H1 (cell line): ENCODE measurements around the gene EFCAB6. TPM values are rescaled to one million over a fixed set of nuclear protein-coding genes. Genes with fewer than 3 reads are reported as not detected.

ENCODE experiments used
- CEBPB ChIP-seq: IDR thresholded peaks from 2 replicates; pipeline ENCODE4 v1.6.1; 2012; ENCODE audit warnings: low read depth, low read length
- CHD2 ChIP-seq: IDR thresholded peaks from 2 replicates; pipeline ENCODE4 v1.6.1; 2012; ENCODE audit warnings: low read length, improper control_type of control experiment
- E2F6 ChIP-seq: IDR thresholded peaks from 2 replicates; pipeline ENCODE4 v1.6.1; 2012; ENCODE audit warnings: inconsistent platforms
- KDM4A ChIP-seq: IDR thresholded peaks from one replicate; pipeline ENCODE4 v1.7.1; 2012; ENCODE audit warnings: low read depth, mild to moderate bottlenecking, moderate library complexity, low read length, inconsistent platforms; ENCODE audit not compliant: severe bottlenecking
- POLR2A ChIP-seq, 2 experiments: IDR thresholded peaks; 1 replicate in 1 of 2; 2 replicates in 1 of 2; pipeline ENCODE4 v1.6.1; 2011; ENCODE audit warnings: low read depth in 2 of 2, low read length in 2 of 2, mild to moderate bottlenecking in 2 of 2; ENCODE audit errors: control extremely low read depth in 1 of 2
- RFX5 ChIP-seq: IDR thresholded peaks from 2 replicates; pipeline ENCODE4 v1.6.1; 2011; ENCODE audit warnings: low read depth, low read length, improper control_type of control experiment, borderline replicate concordance
- SIN3A ChIP-seq, 2 experiments: IDR thresholded peaks in 1 of 2; conservative IDR thresholded peaks in 1 of 2; 2 replicates each; pipeline ENCODE4 v1.6.1; 2011 to 2012; ENCODE audit warnings: low read length in 2 of 2, improper control_type of control experiment in 1 of 2, low read depth in 1 of 2, mild to moderate bottlenecking in 1 of 2
- SIRT6 ChIP-seq: IDR thresholded peaks from one replicate; pipeline ENCODE4 v1.7.1; 2012; ENCODE audit warnings: low read length, inconsistent platforms
- SP1 ChIP-seq: IDR thresholded peaks from 2 replicates; pipeline ENCODE4 v1.6.1; 2011; ENCODE audit warnings: low read depth, low read length
- TAF1 ChIP-seq: IDR thresholded peaks from 2 replicates; pipeline ENCODE4 v1.6.1; 2011; ENCODE audit warnings: mild to moderate bottlenecking, low read depth, low read length
- TCF12 ChIP-seq: IDR thresholded peaks from 2 replicates; pipeline ENCODE4 v1.6.1; 2011; ENCODE audit warnings: low read depth, mild to moderate bottlenecking, low read length
- polyA plus RNA-seq, 7 experiments: library from polyadenylated mRNA; depleted of rRNA in 3 of 7; stranded (reverse) in 5 of 7; unstranded in 2 of 7; fragments of >200 nt in 5 of 7; fragments of 200-250 nt in 2 of 7; gene quantifications; 1 replicate in 5 of 7; 2 replicates in 1 of 7; 4 replicates in 1 of 7; pipeline versions ENCODE4 v1.2.1 to v1.2.3, GENCODE V29; 2011 to 2013; ENCODE audit warnings: missing spikeins in 2 of 7, mixed read lengths in 2 of 7
- total RNA-seq: library from RNA; stranded (reverse); fragmentation: NEBNext Ultra II Directional; extraction: Animal tissue kit (Norgen Biotek cat#: 25700); gene quantifications from 2 replicates; pipeline ENCODE4 v1.2.1, GENCODE V29; 2021

The EFCAB6 gene
- total and polyA plus RNA-seq, 2 of the 8 experiments (the other 6 are each of a cell fraction or from before 2014, with no cell fraction given): 0.32 to 1.7 TPM

- TF ChIP-seq CEBPB (no peak), E2F6 (no peak), KDM4A (no peak), SIN3A (conservative IDR thresholded peaks at IDR 0.05 in 1 of 2, IDR thresholded peaks at IDR 0.05 in 1 of 2; ENCODE audit: low read depth in 1 of 2, low read length in 2 of 2) (no peak), SIRT6 (no peak), CHD2 (no peak), POLR2A (IDR thresholded peaks at IDR 0.05; ENCODE audit: control extremely low read depth in 1 of 2, low read depth in 2 of 2, low read length in 2 of 2) (no peak), RFX5 (no peak), SP1 (no peak), TAF1 (no peak), TCF12 (no peak)
These were observed 68.0 kb downstream of the EFCAB6 start (continued) for GRCh38 chr22:43743929-43744643.
